Measurements from ENCODE around the gene PADI4. TPM values are rescaled to one million over a fixed set of nuclear protein-coding genes. Genes with fewer than 3 reads are reported as not detected.

Gene PADI4
- total RNA-seq, 2 experiments from 2014 or later: 1.5 to 1.8 TPM

- intact Hi-C loops (cut with micrococcal nuclease): no loop called here
- H3K4me3 Mint-ChIP-seq: no peak overlapping the region
- CTCF ChIA-PET: no interaction called here
Measured at GRCh38 chr1:17360272-17360956, 52.4 kb downstream of the PADI4 start.

GRCh38 chr1:17361687-17362086, 53.7 kb downstream of the PADI4 start:
- CTCF ChIA-PET: no interaction called here
- Mint-ChIP-seq H3K4me3 (no peak overlapping the region), H3K27ac (no peak overlapping the region), H3K4me1 (ENCODE audit: low read depth) (peaks cover 1% of the 10 kb centered on the region), H3K9me3 (no peaks in the 10 kb centered on the region), H3K27me3 (ENCODE audit: low read depth) (no peaks in the 10 kb centered on the region), H3K36me3 (ENCODE audit: low read depth) (no peaks in the 10 kb centered on the region)
- intact Hi-C loops (cut with micrococcal nuclease): no loop called here
- no peak for DNase-seq

More at GRCh38 chr1:17360272-17360956, 52.4 kb downstream of the PADI4 start:
- H3K9me3 Mint-ChIP-seq: no peaks in the 10 kb centered on the region
- no peak overlapping the region for H3K27ac Mint-ChIP-seq
- no peaks in the 10 kb centered on the region for H3K27me3 Mint-ChIP-seq (ENCODE audit: low read depth)
- DNase-seq: no peak
- peaks cover 12% of the 10 kb centered on the region for H3K4me1 Mint-ChIP-seq (ENCODE audit: low read depth)
- no peaks in the 10 kb centered on the region for H3K36me3 Mint-ChIP-seq (ENCODE audit: low read depth)

GRCh38 chr1:17363351-17363750, 55.4 kb downstream of the PADI4 start:
- CTCF ChIA-PET: no interaction called here
- Mint-ChIP-seq H3K27me3 (ENCODE audit: low read depth) (no peaks in the 10 kb centered on the region), H3K9me3 (no peaks in the 10 kb centered on the region), H3K4me3 (no peak overlapping the region), H3K27ac (no peak overlapping the region), H3K36me3 (ENCODE audit: low read depth) (no peaks in the 10 kb centered on the region), H3K4me1 (ENCODE audit: low read depth) (no peaks in the 10 kb centered on the region)
- no peak for DNase-seq
- intact Hi-C loops (cut with micrococcal nuclease): no loop called here

- Mint-ChIP-seq H3K27me3 (ENCODE audit: low read depth) (no peaks in the 10 kb centered on the region), H3K27ac (no peak overlapping the region), H3K4me1 (ENCODE audit: low read depth) (no peaks in the 10 kb centered on the region), H3K4me3 (no peak overlapping the region), H3K36me3 (ENCODE audit: low read depth) (no peaks in the 10 kb centered on the region), H3K9me3 (no peaks in the 10 kb centered on the region)
- CTCF ChIA-PET: no interaction called here
- intact Hi-C loops (cut with micrococcal nuclease): no loop called here
- no peak for DNase-seq
Measured at GRCh38 chr1:17363771-17364170, 55.8 kb downstream of the PADI4 start.

- DNase-seq: no peak
- intact Hi-C loops (cut with micrococcal nuclease): no loop called here
- no peaks in the 10 kb centered on the region for H3K36me3 Mint-ChIP-seq (ENCODE audit: low read depth)
- CTCF ChIA-PET: no interaction called here
- no peak overlapping the region for H3K4me3 Mint-ChIP-seq
- H3K4me1 Mint-ChIP-seq (ENCODE audit: low read depth): no peaks in the 10 kb centered on the region
- H3K9me3 Mint-ChIP-seq: no peaks in the 10 kb centered on the region
- no peaks in the 10 kb centered on the region for H3K27me3 Mint-ChIP-seq (ENCODE audit: low read depth)
- H3K27ac Mint-ChIP-seq: no peak overlapping the region
Measured at GRCh38 chr1:17365293-17365692, 57.3 kb downstream of the PADI4 start.

- no peaks in the 10 kb centered on the region for H3K9me3 Mint-ChIP-seq
- H3K36me3 Mint-ChIP-seq (ENCODE audit: low read depth): no peaks in the 10 kb centered on the region
- H3K27ac Mint-ChIP-seq: no peak overlapping the region
- intact Hi-C loops (cut with micrococcal nuclease): no loop called here
- no peaks in the 10 kb centered on the region for H3K4me1 Mint-ChIP-seq (ENCODE audit: low read depth)
- H3K4me3 Mint-ChIP-seq: no peak overlapping the region
- CTCF ChIA-PET: no interaction called here
- no peak for DNase-seq
- H3K27me3 Mint-ChIP-seq (ENCODE audit: low read depth): no peaks in the 10 kb centered on the region
Measured at GRCh38 chr1:17369466-17369865, 61.5 kb downstream of the PADI4 start.

- H3K27ac Mint-ChIP-seq: no peak overlapping the region
- CTCF ChIA-PET: interaction anchor here (1.1 kb wide), 1 partner anchor 34 kb away, joined by 3 read pairs; no protein-coding TSS in a partner anchor
- no peak for DNase-seq
- H3K27me3 Mint-ChIP-seq (ENCODE audit: low read depth): no peaks in the 10 kb centered on the region
- no peaks in the 10 kb centered on the region for H3K36me3 Mint-ChIP-seq (ENCODE audit: low read depth)
- no peaks in the 10 kb centered on the region for H3K4me1 Mint-ChIP-seq (ENCODE audit: low read depth)
- no peak overlapping the region for H3K4me3 Mint-ChIP-seq
- intact Hi-C loops (cut with micrococcal nuclease): no loop called here
- no peaks in the 10 kb centered on the region for H3K9me3 Mint-ChIP-seq
Measured at GRCh38 chr1:17370618-17371017, 62.6 kb downstream of the PADI4 start.

GRCh38 chr1:17371896-17372295, 63.9 kb downstream of the PADI4 start, which contains the start of gene PADI6:
Gene PADI6, plus strand, starts transcription at chr1:17372196. Its CDS starts 50 bp downstream, at chr1:17372246.
- Mint-ChIP-seq H3K27ac (no peak within 1 kb of the TSS), H3K4me3 (no peak within 1 kb of the TSS), H3K36me3 (ENCODE audit: low read depth) (no peaks in the 10 kb centered on the region), H3K9me3 (no peaks in the 10 kb centered on the region), H3K27me3 (ENCODE audit: low read depth) (no peaks in the 10 kb centered on the region), H3K4me1 (ENCODE audit: low read depth) (no peaks in the 10 kb centered on the region)
- no peak for DNase-seq
- CTCF ChIA-PET: interaction anchor here (1.1 kb wide), 1 partner anchor 35 kb away, joined by 3 read pairs; no protein-coding TSS in a partner anchor
- intact Hi-C loops (cut with micrococcal nuclease): no loop called here

- H3K27me3 Mint-ChIP-seq (ENCODE audit: low read depth): peaks cover 3% of the 10 kb centered on the region
- no peaks in the 10 kb centered on the region for H3K9me3 Mint-ChIP-seq
- no peaks in the 10 kb centered on the region for H3K36me3 Mint-ChIP-seq (ENCODE audit: low read depth)
- no peaks in the 10 kb centered on the region for H3K4me1 Mint-ChIP-seq (ENCODE audit: low read depth)
- DNase-seq: no peak
- intact Hi-C loops (cut with micrococcal nuclease): no loop called here
- H3K4me3 Mint-ChIP-seq: no peak overlapping the region
- H3K27ac Mint-ChIP-seq: no peak overlapping the region
- CTCF ChIA-PET: no interaction called here
Measured at GRCh38 chr1:17372955-17373354, 65.0 kb downstream of the PADI4 start.

GRCh38 chr1:17375651-17376050, 67.7 kb downstream of the PADI4 start:
- Mint-ChIP-seq H3K4me1 (ENCODE audit: low read depth) (no peaks in the 10 kb centered on the region), H3K27ac (no peak overlapping the region)
- CTCF ChIA-PET: no interaction called here

GRCh38 chr1:17377325-17377953, 69.4 kb downstream of the PADI4 start:
- intact Hi-C loops (cut with micrococcal nuclease): no loop called here
- CTCF ChIA-PET: no interaction called here
- Mint-ChIP-seq H3K4me3 (no peak overlapping the region), H3K4me1 (ENCODE audit: low read depth) (no peaks in the 10 kb centered on the region), H3K36me3 (ENCODE audit: low read depth) (no peaks in the 10 kb centered on the region), H3K27ac (no peak overlapping the region), H3K27me3 (ENCODE audit: low read depth) (peaks cover 4% of the 10 kb centered on the region), H3K9me3 (no peaks in the 10 kb centered on the region)
- no peak for DNase-seq

More at GRCh38 chr1:17375651-17376050, 67.7 kb downstream of the PADI4 start:
- no peak for DNase-seq
- Mint-ChIP-seq H3K36me3 (ENCODE audit: low read depth) (no peaks in the 10 kb centered on the region), H3K27me3 (ENCODE audit: low read depth) (peaks cover 4% of the 10 kb centered on the region), H3K9me3 (no peaks in the 10 kb centered on the region), H3K4me3 (no peak overlapping the region)
- intact Hi-C loops (cut with micrococcal nuclease): no loop called here

- Mint-ChIP-seq H3K4me3 (no peak overlapping the region), H3K4me1 (ENCODE audit: low read depth) (no peaks in the 10 kb centered on the region), H3K36me3 (ENCODE audit: low read depth) (no peaks in the 10 kb centered on the region), H3K9me3 (no peaks in the 10 kb centered on the region), H3K27me3 (ENCODE audit: low read depth) (peaks cover 4% of the 10 kb centered on the region), H3K27ac (no peak overlapping the region)
- DNase-seq: no peak
- intact Hi-C loops (cut with micrococcal nuclease): no loop called here
- CTCF ChIA-PET: no interaction called here
Measured at GRCh38 chr1:17381161-17381560, 73.2 kb downstream of the PADI4 start.

GRCh38 chr1:17392199-17392740, 84.3 kb downstream of the PADI4 start:
- H3K36me3 Mint-ChIP-seq (ENCODE audit: low read depth): no peaks in the 10 kb centered on the region
- no peak overlapping the region for H3K27ac Mint-ChIP-seq
- no peak overlapping the region for H3K4me3 Mint-ChIP-seq
- no peaks in the 10 kb centered on the region for H3K27me3 Mint-ChIP-seq (ENCODE audit: low read depth)
- no peak for DNase-seq
- H3K4me1 Mint-ChIP-seq (ENCODE audit: low read depth): no peaks in the 10 kb centered on the region
- H3K9me3 Mint-ChIP-seq: no peaks in the 10 kb centered on the region
- CTCF ChIA-PET: no interaction called here
- intact Hi-C loops (cut with micrococcal nuclease): no loop called here

Measured in activated naive CD4-positive, alpha-beta T cell treated with anti-CD3 and anti-CD28 coated beads for 36 hours (primary cell).